Stimulated activated CD8-positive, alpha-beta memory T cell treated with anti-CD3 and anti-CD28 coated beads, Interleukin-15, amount 100 ng/mL, for 24 hours (primary cell): ENCODE data around the gene MMEL1.
"Not testable (repeated sequence)": the region's sequence is repeated elsewhere in the genome, so short reads cannot be mapped to it uniquely, and the experiment has no call there.

Source experiments
- DNase-seq: peaks from one replicate; pipeline ENCODE4 v3.0.0-alpha.2; 2020; ENCODE audit warnings: low read depth

Gene MMEL1

DNA sequence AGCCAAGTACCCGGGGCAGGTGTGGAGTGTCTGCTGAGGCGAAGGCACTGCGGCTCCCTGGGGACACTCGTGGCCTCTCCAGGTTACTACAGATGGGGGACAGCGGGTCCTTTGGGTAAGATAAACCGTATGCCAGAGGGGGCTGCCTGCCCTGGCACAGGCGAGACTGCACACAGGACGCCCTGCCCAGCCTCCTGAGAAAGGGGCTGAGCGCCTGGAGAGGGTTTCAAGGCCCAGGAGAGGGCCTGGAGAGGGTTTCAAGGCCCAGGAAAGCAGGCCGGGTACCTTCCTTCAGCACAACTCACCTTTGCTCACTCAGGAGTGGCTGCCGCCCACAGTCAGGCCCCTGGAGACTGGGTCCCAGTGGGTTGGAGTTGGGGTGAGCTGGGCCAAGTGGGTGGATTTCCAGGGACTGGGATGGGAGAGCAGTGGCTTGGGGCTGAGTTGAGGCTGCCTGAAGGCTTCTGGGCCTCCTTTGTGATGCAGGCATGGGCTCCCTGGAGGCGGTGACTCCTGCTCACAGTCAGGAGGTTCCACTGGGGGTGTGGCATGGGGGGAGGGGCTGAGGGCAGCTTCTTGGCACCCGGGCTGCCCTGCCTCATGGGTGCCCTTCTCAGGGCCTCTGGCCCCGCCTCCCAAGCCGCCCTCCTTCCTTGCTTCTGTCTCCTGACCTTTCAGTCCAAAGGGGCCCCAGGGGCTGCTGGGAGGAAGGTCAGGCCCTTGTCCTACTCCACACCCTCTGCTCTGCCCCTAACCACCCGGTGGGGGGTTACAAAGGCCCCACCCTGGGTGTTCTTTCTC is at the start of gene MMEL1:
MMEL1 (minus strand) TSS at position 456 of the 801 bp plus-strand sequence. CDS start 3,532 bp downstream, outside the sequence.
- no peak for DNase-seq

- DNase-seq: not testable (repeated sequence)
These were observed 43.9 kb upstream of the MMEL1 start for GRCh38 chr1:2676726-2677125.

DNA sequence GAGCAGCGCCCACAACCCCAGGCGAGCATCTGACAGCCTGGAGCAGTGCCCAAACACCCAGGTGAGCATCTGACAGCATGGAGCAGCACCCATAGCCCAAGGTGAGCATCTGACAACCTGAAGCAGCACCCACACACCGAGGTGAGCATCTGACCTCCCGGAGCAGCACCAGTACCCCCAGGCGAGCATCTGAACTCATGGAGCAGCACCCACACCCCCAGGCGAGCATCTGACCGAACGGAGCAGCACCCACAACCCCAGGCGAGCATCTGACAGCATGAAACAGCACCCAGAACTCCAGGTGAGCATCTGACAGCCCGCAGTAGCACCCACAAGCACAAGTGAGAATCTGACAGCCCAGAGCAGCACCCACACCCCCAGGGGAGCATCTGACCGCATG is 38.8 kb upstream of the MMEL1 start:
- not testable (repeated sequence) for DNase-seq

GRCh38 chr1:2659806-2660205 is 27.0 kb upstream of the MMEL1 start:
- DNase-seq: not testable (repeated sequence)

- not testable (repeated sequence) for DNase-seq
These were observed 25.1 kb upstream of the MMEL1 start for GRCh38 chr1:2657909-2658308.

GRCh38 chr1:2657124-2657523 is 24.3 kb upstream of the MMEL1 start:
- DNase-seq: not testable (repeated sequence)

DNA sequence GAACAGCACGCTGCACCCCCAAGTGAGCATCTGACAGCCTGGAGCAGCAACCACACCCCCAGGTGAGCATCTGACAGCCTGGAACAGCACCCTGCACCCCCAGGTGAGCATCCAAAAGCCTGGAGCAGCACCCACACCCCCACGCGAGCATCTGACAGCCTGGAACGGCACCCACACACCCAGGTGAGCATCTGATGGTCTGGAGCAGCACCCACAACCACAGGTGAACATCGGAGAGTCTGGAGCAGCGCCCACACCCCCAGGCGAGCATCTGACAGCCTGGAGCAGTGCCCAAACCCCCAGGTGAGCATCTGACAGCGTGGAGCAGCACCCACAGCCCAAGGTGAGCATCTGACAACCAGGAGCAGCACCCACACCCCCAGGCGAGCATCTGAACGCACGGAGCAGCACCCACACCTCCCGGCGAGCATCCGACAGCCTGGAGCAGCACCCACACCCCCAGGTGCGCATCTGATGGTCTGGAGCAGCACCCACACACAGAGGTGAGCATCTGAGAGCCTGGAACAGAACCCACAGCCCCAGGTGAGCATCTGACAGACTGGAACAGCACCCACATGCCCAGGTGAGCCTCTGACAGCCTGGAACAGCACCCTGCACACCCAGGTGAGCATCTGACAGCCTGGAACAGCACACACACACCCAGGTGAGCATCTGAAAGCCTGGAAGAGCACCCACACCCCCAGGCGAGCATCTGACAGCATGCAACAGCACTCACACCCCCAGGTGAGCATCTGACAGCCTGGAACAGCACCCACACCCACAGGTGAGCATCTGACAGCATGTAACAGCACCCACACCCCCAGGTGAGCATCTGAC is 23.0 kb upstream of the MMEL1 start:
- not testable (repeated sequence) for DNase-seq

DNA sequence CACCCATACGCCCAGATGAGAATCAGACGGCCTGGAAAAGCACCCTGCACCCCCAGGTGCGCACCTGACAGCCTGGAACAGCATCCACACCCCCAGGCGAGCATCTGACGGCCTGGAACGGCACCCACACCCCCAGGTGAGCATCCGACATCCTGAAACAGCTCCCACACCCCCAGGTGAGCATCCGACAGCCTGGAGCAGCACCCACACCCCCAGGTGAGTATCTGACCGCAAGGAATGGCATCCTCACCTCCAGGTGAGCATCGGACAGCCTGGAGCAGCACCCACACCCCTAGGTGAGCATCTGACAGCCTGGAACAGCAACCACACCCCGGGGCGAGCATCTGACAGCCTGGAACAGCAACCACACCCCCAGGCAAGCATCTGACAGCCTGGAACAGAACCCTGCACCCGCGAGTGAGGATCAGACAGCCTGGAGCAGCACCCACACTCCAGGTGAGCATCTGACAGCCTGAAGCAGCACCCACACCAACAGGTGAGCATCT is 21.7 kb upstream of the MMEL1 start:
- not testable (repeated sequence) for DNase-seq

DNA sequence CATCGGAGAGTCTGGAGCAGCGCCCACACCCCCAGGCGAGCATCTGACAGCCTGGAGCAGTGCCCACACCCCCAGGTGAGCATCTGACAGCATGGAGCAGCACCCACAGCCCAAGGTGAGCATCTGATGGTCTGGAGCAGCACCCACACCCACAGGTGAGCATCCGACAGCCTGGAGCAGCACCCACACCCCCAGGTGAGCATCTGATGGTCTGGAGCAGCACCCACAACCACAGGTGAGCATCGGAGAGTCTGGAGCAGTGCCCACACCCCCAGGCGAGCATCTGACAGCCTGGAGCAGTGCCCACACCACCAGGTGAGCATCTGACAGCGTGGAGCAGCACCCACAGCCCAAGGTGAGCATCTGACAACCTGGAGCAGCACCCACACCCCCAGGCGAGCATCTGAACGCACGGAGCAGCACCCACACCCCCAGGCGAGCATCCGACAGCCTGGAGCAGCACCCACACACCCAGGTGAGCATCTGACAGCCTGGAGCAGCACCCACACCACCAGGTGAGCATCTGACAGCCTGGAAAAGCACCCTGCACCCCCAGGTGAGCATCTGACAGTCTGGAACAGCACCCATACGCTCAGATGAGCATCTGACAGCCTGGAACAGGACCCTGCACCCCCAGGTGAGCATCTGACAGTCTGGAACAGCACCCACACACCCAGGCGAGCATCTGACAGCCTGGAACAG is 21.1 kb upstream of the MMEL1 start:
- not testable (repeated sequence) for DNase-seq

DNA sequence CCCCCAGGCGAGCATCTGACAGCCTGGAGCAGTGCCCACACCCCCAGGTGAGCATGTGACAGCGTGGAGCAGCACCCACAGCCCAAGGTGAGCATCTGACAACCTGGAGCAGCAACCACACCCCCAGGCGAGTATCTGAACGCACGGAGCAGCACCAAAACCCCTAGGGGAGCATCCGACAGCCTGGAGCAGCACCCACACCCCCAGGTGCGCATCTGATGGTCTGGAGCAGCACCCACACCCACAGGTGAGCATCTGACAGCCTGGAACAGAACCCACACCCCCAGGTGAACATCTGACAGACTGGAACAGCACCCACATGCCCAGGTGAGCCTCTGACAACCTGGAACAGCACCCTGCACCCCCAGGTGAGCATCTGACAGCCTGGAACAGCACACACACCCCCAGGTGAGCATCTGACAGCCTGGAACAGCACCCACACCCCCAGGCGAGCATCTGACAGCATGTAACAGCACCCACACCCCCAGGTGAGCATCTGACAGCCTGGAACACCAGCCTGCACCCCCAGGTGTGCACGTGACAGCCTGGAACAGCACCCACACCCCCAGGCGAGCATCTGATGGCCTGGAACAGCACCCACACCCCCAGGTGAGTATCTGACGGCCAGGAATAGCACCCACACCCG is 20.2 kb upstream of the MMEL1 start:
- DNase-seq: not testable (repeated sequence)

DNA sequence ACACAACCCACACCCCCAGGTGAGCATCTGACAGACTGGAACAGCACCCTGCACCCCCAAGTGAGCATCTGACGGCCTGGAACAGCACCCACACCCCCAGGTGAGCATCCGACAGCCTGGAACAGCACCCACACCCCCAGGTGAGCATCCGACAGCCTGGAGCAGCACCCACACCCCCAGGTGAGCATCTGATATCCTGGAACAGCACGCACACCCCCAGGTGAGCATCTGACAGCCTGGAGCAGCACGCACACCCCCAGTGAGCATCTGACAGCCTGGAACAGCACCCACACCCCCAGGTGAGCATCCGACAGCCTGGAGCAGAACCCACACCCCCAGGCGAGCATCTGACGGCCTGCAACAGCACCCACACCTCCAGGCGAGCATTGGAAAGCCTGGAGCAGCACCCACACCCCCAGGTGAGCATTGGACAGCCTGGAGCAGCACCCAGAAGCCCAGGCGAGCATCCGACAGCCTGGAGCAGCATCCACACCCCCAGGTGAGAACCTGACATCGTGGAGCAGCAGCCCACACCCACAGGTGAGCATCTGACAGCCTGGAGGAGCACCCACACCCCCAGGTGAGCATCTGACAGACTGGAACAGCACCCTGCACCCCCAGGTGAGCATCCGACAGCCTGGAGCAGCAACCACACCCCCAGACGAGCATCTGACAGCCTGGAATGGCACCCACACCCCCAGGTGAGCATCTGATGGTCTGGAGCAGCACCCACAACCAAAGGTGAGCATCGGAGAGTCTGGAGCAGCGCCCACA is 19.5 kb upstream of the MMEL1 start:
- not testable (repeated sequence) for DNase-seq

GRCh38 chr1:2650967-2651645 is 18.3 kb upstream of the MMEL1 start:
- no peak for DNase-seq

GRCh38 chr1:2646837-2647236 is 14.0 kb upstream of the MMEL1 start:
- no peak for DNase-seq

GRCh38 chr1:2645776-2646175 is 13.0 kb upstream of the MMEL1 start:
- no peak for DNase-seq

DNA sequence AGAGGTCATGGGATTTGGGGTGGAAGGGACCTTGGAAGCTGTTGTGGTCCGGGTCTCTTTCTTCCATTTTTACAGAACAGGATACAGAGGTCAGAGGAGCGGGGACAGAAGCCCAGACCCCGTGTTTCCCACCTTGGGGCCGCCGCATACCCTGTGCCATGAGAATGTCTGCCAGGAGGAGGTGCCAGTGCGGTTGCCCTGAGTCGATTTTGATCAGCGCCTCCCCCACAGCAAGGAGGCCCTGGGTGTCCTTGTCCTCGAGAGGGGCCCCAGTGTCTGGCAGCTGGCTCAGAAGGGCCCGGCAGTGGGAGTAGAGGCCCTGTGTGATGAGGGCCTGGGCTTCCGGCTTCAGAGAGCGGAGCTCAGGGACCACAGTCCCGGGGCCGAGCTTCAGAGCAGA is 12.3 kb upstream of the MMEL1 start:
- DNase-seq: no peak

DNA sequence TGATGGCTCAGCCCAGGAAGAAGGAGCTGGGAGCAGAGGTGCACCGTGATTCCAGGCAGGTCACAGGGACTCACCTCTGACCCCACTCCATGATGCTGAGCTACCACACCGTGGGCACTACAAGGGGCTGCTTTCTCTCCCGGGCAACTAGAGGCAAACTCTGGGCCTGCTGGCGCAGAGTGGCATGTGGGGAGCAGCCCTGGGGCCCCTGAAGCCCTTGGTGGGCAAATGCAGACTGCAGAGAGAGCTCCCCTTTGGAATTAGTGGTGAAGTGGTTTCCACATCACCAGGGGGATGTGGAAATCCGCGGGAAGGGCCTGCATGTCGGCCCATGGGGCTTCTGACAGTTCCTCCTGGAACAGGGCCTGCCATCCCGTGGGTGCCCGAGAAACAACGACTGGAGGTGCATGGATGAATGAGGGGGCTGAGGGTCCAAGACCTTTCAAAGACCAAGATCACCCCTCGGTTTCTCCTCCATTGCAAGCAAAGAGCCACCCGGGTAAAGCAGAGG is 11.8 kb upstream of the MMEL1 start:
- no peak for DNase-seq

GRCh38 chr1:2644171-2644570 is 11.4 kb upstream of the MMEL1 start:
- DNase-seq: no peak

GRCh38 chr1:2643414-2644077 is 10.7 kb upstream of the MMEL1 start:
- DNase-seq: no peak
